Transverse colon (tissue), 4 donors: ENCODE results near the gene LNX1. TPM values are rescaled to one million over a fixed set of nuclear protein-coding genes. Genes with fewer than 3 reads are reported as not detected.

ENCODE experiments used
- DNase-seq: peaks from one replicate; pipeline ENCODE4 v3.0.0-alpha.2; 2019
- H3K27ac ChIP-seq, 4 donors: fragments of 200-600 bp; sonication (generic); 2 replicates each; pipeline ENCODE4 v1.5.1; 2016 to 2018; ENCODE audit warnings: inconsistent platforms in 4 of 4
- H3K27me3 ChIP-seq: fragments of 200-600 bp; sonication (generic); 2 replicates; pipeline ENCODE4 v1.5.1; 2017; ENCODE audit warnings: inconsistent platforms
- H3K36me3 ChIP-seq, 4 donors: fragments of 200-600 bp; sonication (generic); 2 replicates each; pipeline ENCODE4 v1.5.1; 2017 to 2019; ENCODE audit warnings: inconsistent platforms in 4 of 4
- H3K4me1 ChIP-seq, 4 donors: fragments of 200-600 bp; sonication (generic); 2 replicates each; pipeline ENCODE4 v1.5.1; 2017 to 2020; ENCODE audit warnings: inconsistent platforms in 4 of 4
- H3K4me3 ChIP-seq, 4 donors: fragments of 200-600 bp; sonication (generic); 1 replicate in 1 of 4; 2 replicates in 3 of 4; pipeline versions ENCODE4 v1.5.1 to v1.6.1; 2017 to 2019; ENCODE audit warnings: inconsistent platforms in 4 of 4
- H3K9me3 ChIP-seq, 2 donors: fragments of 200-600 bp; sonication (generic); 2 replicates each; pipeline ENCODE4 v1.5.1; 2017 to 2019; ENCODE audit warnings: inconsistent platforms in 2 of 2
- EP300 ChIP-seq: sonication (generic); formaldehyde crosslinking; IDR thresholded peaks from one replicate; pipeline ENCODE4 v1.6.1; 2017; ENCODE audit warnings: antibody characterized with exemption, low read depth
- POLR2A ChIP-seq: fragments of 450-650 bp; IDR thresholded peaks from one replicate; pipeline ENCODE4 v1.6.1; 2016; ENCODE audit warnings: antibody characterized with exemption, mild to moderate bottlenecking, moderate library complexity
- POLR2AphosphoS5 ChIP-seq, 3 donors: sonication (generic); formaldehyde crosslinking; IDR thresholded peaks; one replicate each; pipeline ENCODE4 v1.6.1; 2016; ENCODE audit warnings: antibody characterized with exemption in 3 of 3
- WGBS, 2 donors: methylation state at CpG; one replicate each; pipeline ENCODE4 v1.1.5; 2018; ENCODE audit warnings: low coverage in 1 of 2; 5-methylcytosine and 5-hydroxymethylcytosine counted together
- in situ Hi-C, 4 donors: fragments of 200-750 bp; cut with MboI; loops; one replicate each; pipeline versions ENCODE4 v1.15.0 to v1.15.1; 2017; ENCODE audit warnings: low sequenced_read_pairs in 3 of 4, low pct_ligation_motif_present in 1 of 4, low pct_unique_long_range_greater_than_20kb in 1 of 4
- intact Hi-C: fragments of 100-400 bp; cut with DNase I; formaldehyde crosslinking; loops from one replicate; pipeline ENCODE4 v1.15.1; 2023; ENCODE audit warnings: low total_unique reads
- total RNA-seq, 4 donors: library from RNA; depleted of rRNA; stranded (reverse); fragments of >200 nt; gene quantifications; one replicate each; pipeline ENCODE4 v1.1.0, GENCODE V29; 2016
- TF ChIP-seq, protein P1 (sequence below), 5 experiments: fragments of 200-600 bp in 3 of 5; fragments of 450-650 bp in 2 of 5; sonication (generic) in 3 of 5; IDR thresholded peaks; 1 replicate in 2 of 5; 2 replicates in 3 of 5; pipeline ENCODE4 v1.5.1; 2016 to 2017; ENCODE audit warnings: antibody characterized with exemption in 5 of 5, inconsistent platforms in 3 of 5, mild to moderate bottlenecking in 2 of 5, moderate library complexity in 1 of 5

The LNX1 gene
- total RNA-seq, 4 donors from 2014 or later: 2.6 to 35.5 (median 18.1) TPM

GRCh38 chr4:53593765-53594164 lies 2.5 kb upstream of the LNX1 start:
- WGBS, 2 donors: 75 to 96% methylated on average over 2 of the region's 2 CpGs
- intact Hi-C loops (no loop called here), in situ Hi-C loops (no loop called here)
- H3K27ac ChIP-seq: peak overlapping the region in 1 of 4 donors; percentile 87
- H3K36me3 ChIP-seq: no peaks in the 10 kb centered on the region
- H3K4me3 ChIP-seq: no peak overlapping the region
- peaks cover 0 to 34% (median 18%) of the 10 kb centered on the region in 4 donors for H3K4me1 ChIP-seq
- H3K9me3 ChIP-seq: no peaks in the 10 kb centered on the region
- DNase-seq: no peak
- H3K27me3 ChIP-seq: no peaks in the 10 kb centered on the region
- no peak for TF ChIP-seq POLR2A
- TF ChIP-seq, protein P1, sequence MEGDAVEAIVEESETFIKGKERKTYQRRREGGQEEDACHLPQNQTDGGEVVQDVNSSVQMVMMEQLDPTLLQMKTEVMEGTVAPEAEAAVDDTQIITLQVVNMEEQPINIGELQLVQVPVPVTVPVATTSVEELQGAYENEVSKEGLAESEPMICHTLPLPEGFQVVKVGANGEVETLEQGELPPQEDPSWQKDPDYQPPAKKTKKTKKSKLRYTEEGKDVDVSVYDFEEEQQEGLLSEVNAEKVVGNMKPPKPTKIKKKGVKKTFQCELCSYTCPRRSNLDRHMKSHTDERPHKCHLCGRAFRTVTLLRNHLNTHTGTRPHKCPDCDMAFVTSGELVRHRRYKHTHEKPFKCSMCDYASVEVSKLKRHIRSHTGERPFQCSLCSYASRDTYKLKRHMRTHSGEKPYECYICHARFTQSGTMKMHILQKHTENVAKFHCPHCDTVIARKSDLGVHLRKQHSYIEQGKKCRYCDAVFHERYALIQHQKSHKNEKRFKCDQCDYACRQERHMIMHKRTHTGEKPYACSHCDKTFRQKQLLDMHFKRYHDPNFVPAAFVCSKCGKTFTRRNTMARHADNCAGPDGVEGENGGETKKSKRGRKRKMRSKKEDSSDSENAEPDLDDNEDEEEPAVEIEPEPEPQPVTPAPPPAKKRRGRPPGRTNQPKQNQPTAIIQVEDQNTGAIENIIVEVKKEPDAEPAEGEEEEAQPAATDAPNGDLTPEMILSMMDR (IDR thresholded peaks at IDR 0.05): no peak
- no peak for TF ChIP-seq EP300
- TF ChIP-seq POLR2AphosphoS5 (IDR thresholded peaks at IDR 0.05): no peak

DNA sequence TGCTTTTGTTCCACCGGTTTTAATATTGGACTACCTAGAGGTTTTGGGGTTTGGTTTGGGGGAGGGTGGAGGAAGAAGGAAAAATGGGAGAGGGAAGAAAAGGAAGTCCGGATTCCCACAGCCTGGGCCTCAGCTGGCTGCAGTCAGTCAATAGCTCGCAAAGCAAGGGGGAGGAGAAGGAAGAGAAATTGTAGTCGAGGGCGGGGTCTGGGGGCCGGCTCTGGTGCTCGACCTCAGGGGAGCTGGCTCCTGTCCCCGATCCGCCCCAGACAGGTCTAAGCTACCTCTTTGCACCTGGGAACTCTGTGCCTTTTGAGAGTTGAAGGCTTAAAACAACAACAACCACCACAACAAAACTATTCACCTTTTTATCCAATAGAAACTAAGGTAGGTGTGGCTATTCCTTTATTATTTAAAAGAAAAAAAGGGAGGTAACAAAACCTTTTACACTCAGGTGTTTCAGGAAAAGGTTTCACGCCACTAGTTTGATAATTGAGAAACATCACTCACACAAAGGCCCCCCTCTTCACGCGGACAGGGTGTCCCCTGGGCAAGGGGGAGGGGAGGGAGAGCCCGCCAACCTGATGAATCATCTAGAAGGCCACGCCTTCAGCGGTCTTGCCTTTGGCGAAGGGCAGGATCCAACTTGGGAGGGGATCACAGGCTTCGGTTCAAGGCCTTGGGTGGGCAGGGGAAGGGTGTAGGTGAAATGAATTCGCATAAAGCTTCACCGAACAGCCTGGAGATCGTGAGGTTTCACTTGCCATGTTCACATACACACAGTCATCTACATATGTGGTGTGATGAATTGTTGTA lies 1.6 kb upstream of the LNX1 start:
- peak overlapping the region in 2 of 4 donors; percentile 19 to 34 for H3K4me3 ChIP-seq

DNA sequence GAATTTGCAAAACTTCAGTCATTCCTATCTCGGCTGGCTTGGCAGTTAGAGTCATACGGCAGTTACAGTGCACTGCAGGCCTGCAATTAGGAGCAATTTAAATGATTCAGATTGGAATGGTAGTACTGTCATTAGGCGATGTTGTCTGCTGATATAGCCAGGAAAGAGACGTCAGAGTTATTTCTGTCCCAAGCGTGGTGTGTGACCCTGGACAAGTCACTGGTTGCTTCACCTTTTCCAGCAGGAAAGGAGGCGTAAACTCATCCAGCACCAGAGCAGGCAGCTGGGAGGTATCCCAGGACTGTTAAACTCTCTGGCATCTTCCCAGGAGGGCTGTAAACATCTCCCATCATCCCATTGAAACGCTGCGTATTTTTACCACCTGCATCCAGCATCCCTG lies 836 bp upstream of the LNX1 start:
- peaks cover 0 to 42% (median 25%) of the 10 kb centered on the region in 4 donors for H3K4me1 ChIP-seq
- in situ Hi-C loops: no loop called here
- TF ChIP-seq, protein P1 (IDR thresholded peaks at IDR 0.05): no peak
- peak in 2 of 3 donors; percentile 14 to 18 for TF ChIP-seq POLR2AphosphoS5 (IDR thresholded peaks at IDR 0.05)
- peak; percentile 63 for DNase-seq
- no peaks in the 10 kb centered on the region for H3K36me3 ChIP-seq
- 55 to 67% methylated on average over 1 to 8 of the region's 8 CpGs for WGBS, 2 donors
- intact Hi-C loops: no loop called here
- H3K27me3 ChIP-seq: no peaks in the 10 kb centered on the region
- H3K9me3 ChIP-seq: no peaks in the 10 kb centered on the region
- H3K27ac ChIP-seq: peak overlapping the region; percentile 80 to 87 (median 84)
- H3K4me3 ChIP-seq: peak overlapping the region in 1 of 4 donors; percentile 34

More for the DNA sequence above, 1.6 kb upstream of the LNX1 start:
- no peaks in the 10 kb centered on the region for H3K9me3 ChIP-seq
- TF ChIP-seq POLR2A: no peak
- TF ChIP-seq POLR2AphosphoS5 (IDR thresholded peaks at IDR 0.05): no peak
- TF ChIP-seq, protein P1 (IDR thresholded peaks at IDR 0.05): no peak
- TF ChIP-seq EP300: no peak
- H3K27me3 ChIP-seq: no peaks in the 10 kb centered on the region
- H3K4me1 ChIP-seq: peaks cover 0 to 36% (median 20%) of the 10 kb centered on the region in 4 donors
- H3K27ac ChIP-seq: peak overlapping the region; percentile 80 to 87 (median 84)
- peak; percentile 69 for DNase-seq
- 28 to 40% methylated on average over 9 to 20 of the region's 20 CpGs for WGBS, 2 donors
- no peaks in the 10 kb centered on the region for H3K36me3 ChIP-seq
- in situ Hi-C loops (no loop called here), intact Hi-C loops (no loop called here)

- intact Hi-C loops: no loop called here
- Histone ChIP-seq H3K27ac (peak overlapping the region; percentile 80 to 87 (median 84)), H3K4me1 (peaks cover 0 to 50% (median 29%) of the 10 kb centered on the region in 4 donors), H3K36me3 (no peaks in the 10 kb centered on the region), H3K27me3 (no peaks in the 10 kb centered on the region), H3K4me3 (peak overlapping the region in 3 of 4 donors; percentile 32 to 52 (median 34)), H3K9me3 (no peaks in the 10 kb centered on the region)
- 54 to 63% methylated on average over 2 of the region's 2 CpGs for WGBS, 2 donors
- no peak for TF ChIP-seq POLR2AphosphoS5 (IDR thresholded peaks at IDR 0.05)
- TF ChIP-seq, protein P1 (IDR thresholded peaks at IDR 0.05): no peak
- no peak for TF ChIP-seq POLR2A
- DNase-seq: no peak
- in situ Hi-C loops: no loop called here
Measured at GRCh38 chr4:53590187-53590586, 1.1 kb downstream of the LNX1 start.
